Keratinocyte (primary cell): Measurements from ENCODE around the gene TNIP1. TPM values are rescaled to one million over a fixed set of nuclear protein-coding genes. Genes with fewer than 3 reads are reported as not detected.

Source experiments
- DNase-seq: peaks from one replicate; pipeline ENCODE4 v3.0.0-alpha.2; 2011; ENCODE audit warnings: low read depth, missing footprints, low spot score
- FAIRE-seq: peaks from 2 replicates; lab custom pipeline; 2011; peaks lifted over from hg19 to GRCh38; lab: Jason Lieb, UNC
- H2AFZ ChIP-seq: 2 replicates; pipeline ENCODE4 v1.6.0; 2012; ENCODE audit warnings: low read length, control low read depth, inconsistent platforms; ENCODE audit not compliant: control insufficient read depth
- H3K27ac ChIP-seq: 2 replicates; pipeline ENCODE4 v1.5.1; 2011; ENCODE audit warnings: low read length; ENCODE audit not compliant: control insufficient read depth, insufficient read depth
- H3K27me3 ChIP-seq: 3 replicates; pipeline ENCODE4 v1.6.0; 2011; ENCODE audit warnings: low read length; ENCODE audit not compliant: control insufficient read depth, insufficient read depth; ENCODE audit errors: extremely low read depth
- H3K36me3 ChIP-seq, 2 experiments: 2 replicates in 1 of 2; 3 replicates in 1 of 2; pipeline ENCODE4 v1.5.1; 2011; ENCODE audit warnings: low read length in 2 of 2, mild to moderate bottlenecking in 1 of 2; ENCODE audit not compliant: control insufficient read depth in 2 of 2, insufficient read depth in 2 of 2; ENCODE audit errors: extremely low read depth in 1 of 2
- H3K4me1 ChIP-seq: 3 replicates; pipeline ENCODE4 v1.5.1; 2011; ENCODE audit warnings: low read length; ENCODE audit not compliant: control insufficient read depth, insufficient read depth; ENCODE audit errors: extremely low read depth
- H3K4me2 ChIP-seq: 3 replicates; pipeline ENCODE4 v1.6.0; 2011; ENCODE audit warnings: low read depth, low read length; ENCODE audit not compliant: control insufficient read depth, insufficient read depth; ENCODE audit errors: extremely low read depth
- H3K4me3 ChIP-seq, 3 experiments: fragments of 200-600 bp in 1 of 3; sonication (generic) in 1 of 3; 2 replicates in 2 of 3; 3 replicates in 1 of 3; pipeline ENCODE4 v1.5.1; 2011 to 2016; ENCODE audit warnings: low read length in 3 of 3, mild to moderate bottlenecking in 3 of 3, control low read depth in 2 of 3, inconsistent platforms in 1 of 3, low read depth in 1 of 3, mixed read lengths in 1 of 3, mixed run types in 1 of 3, moderate library complexity in 1 of 3; ENCODE audit not compliant: control insufficient read depth in 2 of 3, insufficient read depth in 2 of 3; ENCODE audit errors: extremely low read depth in 1 of 3
- H3K79me2 ChIP-seq: 2 replicates; pipeline ENCODE4 v1.6.0; 2012; ENCODE audit warnings: low read length; ENCODE audit not compliant: control insufficient read depth, insufficient read depth
- H3K9ac ChIP-seq: 3 replicates; pipeline ENCODE4 v1.6.0; 2011; ENCODE audit warnings: low read length; ENCODE audit not compliant: control insufficient read depth, insufficient read depth; ENCODE audit errors: extremely low read depth
- H3K9me1 ChIP-seq: 3 replicates; pipeline ENCODE4 v1.6.0; 2011; ENCODE audit warnings: low read length; ENCODE audit not compliant: control insufficient read depth, insufficient read depth; ENCODE audit errors: extremely low read depth
- H3K9me3 ChIP-seq: 2 replicates; pipeline ENCODE4 v1.5.1; 2012; ENCODE audit warnings: low read depth, low read length; ENCODE audit not compliant: control insufficient read depth
- H4K20me1 ChIP-seq: 3 replicates; pipeline ENCODE4 v1.6.0; 2011; ENCODE audit warnings: low read length; ENCODE audit not compliant: control insufficient read depth, insufficient read depth; ENCODE audit errors: extremely low read depth
- EZH2 ChIP-seq: IDR thresholded peaks from one replicate; pipeline ENCODE4 v1.6.1; 2012; ENCODE audit warnings: inconsistent platforms, mild to moderate bottlenecking, low read length, moderate library complexity
- dilution Hi-C: fragments of 300-500 bp; cut with MboI; formaldehyde crosslinking; loops from one replicate; pipeline ENCODE4 v1.7.0; 2020; ENCODE audit warnings: low sequenced_read_pairs; ENCODE audit not compliant: extremely low pct_ligation_motif_present
- polyA plus RNA-seq, 5 experiments: library from polyadenylated mRNA; depleted of rRNA in 3 of 5; stranded (reverse) in 3 of 5; stranded (forward) in 1 of 5; unstranded in 1 of 5; fragments of >200 nt; gene quantifications; 1 replicate in 1 of 5; 2 replicates in 3 of 5; 3 replicates in 1 of 5; pipeline versions ENCODE4 v1.2.1 to v1.2.3, GENCODE V29; 2011 to 2012; ENCODE audit warnings: missing spikeins in 2 of 5, low read depth in 1 of 5, low replicate concordance in 1 of 5
- TF ChIP-seq, protein P1 (sequence below), 3 experiments: IDR thresholded peaks in 1 of 3; conservative IDR thresholded peaks in 1 of 3; optimal IDR thresholded peaks in 1 of 3; 2 replicates in 2 of 3; 3 replicates in 1 of 3; pipeline versions ENCODE3 to v1.5.1; 2011; ENCODE audit warnings: low read length in 3 of 3, mild to moderate bottlenecking in 3 of 3, moderate library complexity in 2 of 3, control low read depth in 1 of 3, inconsistent platforms in 1 of 3; ENCODE audit not compliant: insufficient read depth in 2 of 3; ENCODE audit errors: extremely low read depth in 1 of 3

The TNIP1 gene
- polyA plus RNA-seq, 1 donor (not counting 4 experiments of a cell fraction or from before 2014, with no cell fraction given): 47.9 TPM

GRCh38 chr5:151077419-151077818 is 3.4 kb downstream of the TNIP1 start:
- H3K27me3 ChIP-seq: no peaks in the 10 kb centered on the region
- TF ChIP-seq EZH2: no peak
- TF ChIP-seq, protein P1, sequence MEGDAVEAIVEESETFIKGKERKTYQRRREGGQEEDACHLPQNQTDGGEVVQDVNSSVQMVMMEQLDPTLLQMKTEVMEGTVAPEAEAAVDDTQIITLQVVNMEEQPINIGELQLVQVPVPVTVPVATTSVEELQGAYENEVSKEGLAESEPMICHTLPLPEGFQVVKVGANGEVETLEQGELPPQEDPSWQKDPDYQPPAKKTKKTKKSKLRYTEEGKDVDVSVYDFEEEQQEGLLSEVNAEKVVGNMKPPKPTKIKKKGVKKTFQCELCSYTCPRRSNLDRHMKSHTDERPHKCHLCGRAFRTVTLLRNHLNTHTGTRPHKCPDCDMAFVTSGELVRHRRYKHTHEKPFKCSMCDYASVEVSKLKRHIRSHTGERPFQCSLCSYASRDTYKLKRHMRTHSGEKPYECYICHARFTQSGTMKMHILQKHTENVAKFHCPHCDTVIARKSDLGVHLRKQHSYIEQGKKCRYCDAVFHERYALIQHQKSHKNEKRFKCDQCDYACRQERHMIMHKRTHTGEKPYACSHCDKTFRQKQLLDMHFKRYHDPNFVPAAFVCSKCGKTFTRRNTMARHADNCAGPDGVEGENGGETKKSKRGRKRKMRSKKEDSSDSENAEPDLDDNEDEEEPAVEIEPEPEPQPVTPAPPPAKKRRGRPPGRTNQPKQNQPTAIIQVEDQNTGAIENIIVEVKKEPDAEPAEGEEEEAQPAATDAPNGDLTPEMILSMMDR (optimal IDR thresholded peaks at IDR 0.05 in 1 of 3, IDR thresholded peaks at IDR 0.05 in 1 of 3, conservative IDR thresholded peaks at IDR 0.05 in 1 of 3; ENCODE audit: extremely low read depth in 1 of 3, insufficient read depth in 2 of 3, low read length in 3 of 3): no peak
- peaks cover 66% of the 10 kb centered on the region for H3K79me2 ChIP-seq
- H2AFZ ChIP-seq: no peak overlapping the region
- no peak overlapping the region for H3K4me2 ChIP-seq
- peaks cover 55% of the 10 kb centered on the region for H3K4me1 ChIP-seq
- dilution Hi-C loops: no loop called here
- H3K9ac ChIP-seq: no peak overlapping the region
- H3K4me3 ChIP-seq: no peak overlapping the region
- peak overlapping the region; percentile 82 for H3K27ac ChIP-seq
- H4K20me1 ChIP-seq: no peaks in the 10 kb centered on the region
- H3K9me3 ChIP-seq: peaks cover 2% of the 10 kb centered on the region
- H3K9me1 ChIP-seq: peaks cover 2% of the 10 kb centered on the region
- peaks cover 11 to 20% of the 10 kb centered on the region in 2 experiments for H3K36me3 ChIP-seq
- FAIRE-seq: no peak
- DNase-seq: no peak

- Histone ChIP-seq H3K4me3 (no peak overlapping the region), H3K9ac (peak overlapping the region; percentile 61), H3K4me2 (peak overlapping the region; percentile 63), H3K36me3 (peaks cover 11 to 20% of the 10 kb centered on the region in 2 experiments), H3K9me3 (peaks cover 2% of the 10 kb centered on the region), H3K27me3 (no peaks in the 10 kb centered on the region), H3K27ac (peak overlapping the region; percentile 82), H3K79me2 (peaks cover 73% of the 10 kb centered on the region), H4K20me1 (no peaks in the 10 kb centered on the region), H2AFZ (no peak overlapping the region), H3K9me1 (peaks cover 2% of the 10 kb centered on the region), H3K4me1 (peaks cover 56% of the 10 kb centered on the region)
- FAIRE-seq (no peak), DNase-seq (no peak)
- TF ChIP-seq, protein P1 (optimal IDR thresholded peaks at IDR 0.05 in 1 of 3, IDR thresholded peaks at IDR 0.05 in 1 of 3, conservative IDR thresholded peaks at IDR 0.05 in 1 of 3; ENCODE audit: extremely low read depth in 1 of 3, insufficient read depth in 2 of 3, low read length in 3 of 3): peak in 1 of 3 experiments; percentile 9
- TF ChIP-seq EZH2: no peak
- dilution Hi-C loops: no loop called here
Measured at GRCh38 chr5:151076616-151077015, 4.2 kb downstream of the TNIP1 start.
